PC-3 (cell line): ENCODE data around the gene FBXL13.

Source experiments
- EZH2 ChIP-seq: fragments of 300-600 bp; sonication (generic); IDR thresholded peaks from one replicate; pipeline ENCODE4 v1.6.1; 2017; ENCODE audit warnings: antibody characterized with exemption, mild to moderate bottlenecking, low read length; ENCODE audit not compliant: unreplicated experiment
- TF ChIP-seq, protein P1 (sequence below): fragments of 300-600 bp; sonication (generic); conservative IDR thresholded peaks from 2 replicates; pipeline ENCODE4 v1.5.1; 2017; ENCODE audit warnings: antibody characterized with exemption, low read depth, mild to moderate bottlenecking, low read length

DNA sequence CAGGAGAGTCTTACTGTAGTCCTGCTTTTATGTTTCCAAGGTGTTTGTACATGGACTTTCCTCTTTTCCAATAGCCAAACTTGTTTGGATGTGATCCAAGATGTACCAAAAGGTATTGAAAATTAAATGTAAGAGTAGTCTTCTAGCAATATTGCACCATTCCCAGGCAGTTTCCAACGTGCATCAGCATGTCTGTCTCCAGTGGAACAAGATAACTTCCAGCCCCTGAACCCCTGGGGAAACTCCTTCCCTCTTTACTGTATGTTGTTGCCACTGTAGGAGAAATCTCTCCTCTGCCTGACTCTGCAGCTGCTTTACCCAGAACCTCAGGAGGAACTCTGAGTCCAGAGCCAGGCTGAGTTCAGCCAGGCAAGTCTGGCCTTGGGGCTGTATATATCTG, 18.8 kb upstream of the FBXL13 start:
- TF ChIP-seq, protein P1, sequence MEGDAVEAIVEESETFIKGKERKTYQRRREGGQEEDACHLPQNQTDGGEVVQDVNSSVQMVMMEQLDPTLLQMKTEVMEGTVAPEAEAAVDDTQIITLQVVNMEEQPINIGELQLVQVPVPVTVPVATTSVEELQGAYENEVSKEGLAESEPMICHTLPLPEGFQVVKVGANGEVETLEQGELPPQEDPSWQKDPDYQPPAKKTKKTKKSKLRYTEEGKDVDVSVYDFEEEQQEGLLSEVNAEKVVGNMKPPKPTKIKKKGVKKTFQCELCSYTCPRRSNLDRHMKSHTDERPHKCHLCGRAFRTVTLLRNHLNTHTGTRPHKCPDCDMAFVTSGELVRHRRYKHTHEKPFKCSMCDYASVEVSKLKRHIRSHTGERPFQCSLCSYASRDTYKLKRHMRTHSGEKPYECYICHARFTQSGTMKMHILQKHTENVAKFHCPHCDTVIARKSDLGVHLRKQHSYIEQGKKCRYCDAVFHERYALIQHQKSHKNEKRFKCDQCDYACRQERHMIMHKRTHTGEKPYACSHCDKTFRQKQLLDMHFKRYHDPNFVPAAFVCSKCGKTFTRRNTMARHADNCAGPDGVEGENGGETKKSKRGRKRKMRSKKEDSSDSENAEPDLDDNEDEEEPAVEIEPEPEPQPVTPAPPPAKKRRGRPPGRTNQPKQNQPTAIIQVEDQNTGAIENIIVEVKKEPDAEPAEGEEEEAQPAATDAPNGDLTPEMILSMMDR = no peak
- no peak for TF ChIP-seq EZH2
